Left renal pelvis (tissue), 4 donors: ENCODE measurements around the gene TMEM239. TPM values are rescaled to one million over a fixed set of nuclear protein-coding genes. Genes with fewer than 3 reads are reported as not detected.
"Not testable (repeated sequence)": the region's sequence is repeated elsewhere in the genome, so short reads cannot be mapped to it uniquely, and the experiment has no call there.

Source experiments
- DNase-seq, 4 donors: peaks; one replicate each; pipeline ENCODE4 v3.0.0-alpha.2; 2013; ENCODE audit warnings: low read depth in 4 of 4, low spot score in 3 of 4
- polyA plus RNA-seq, 4 donors: library from polyadenylated mRNA; unstranded; fragments of 120-200 nt; gene quantifications; one replicate each; pipeline ENCODE4 v1.2.1, GENCODE V29; 2013; ENCODE audit not compliant: insufficient read length in 4 of 4

The TMEM239 gene
- polyA plus RNA-seq, result under 1 TPM in 1 of 4 donors, not detected in 3; 0.09 TPM

DNA sequence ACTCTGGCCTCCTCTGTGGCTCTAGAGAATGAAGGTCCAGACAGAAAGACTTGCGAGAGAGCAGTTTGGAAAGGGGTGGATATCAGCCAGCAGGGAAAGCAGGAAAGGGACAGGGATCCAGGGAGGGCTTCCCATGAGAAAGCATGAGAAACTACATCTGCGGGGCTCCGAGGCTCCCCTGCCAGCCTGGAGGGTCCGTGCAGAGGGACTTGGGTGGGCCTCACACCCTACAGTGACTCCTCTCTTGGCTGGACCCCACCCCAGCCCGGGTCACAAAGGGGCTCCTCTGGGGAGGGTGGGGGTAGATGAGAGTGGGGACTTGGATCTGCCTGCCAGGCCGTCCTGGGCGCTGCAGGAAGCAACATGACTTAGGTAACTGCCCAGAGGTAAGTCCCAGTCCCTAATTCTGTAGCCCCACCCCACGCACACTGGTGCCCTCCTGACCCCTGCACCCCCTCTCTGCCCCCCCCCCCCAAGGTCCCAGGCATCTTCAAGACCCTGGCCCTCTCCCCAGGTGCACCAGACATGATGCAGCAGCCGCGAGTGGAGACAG lies at the start of gene TMEM239:
Gene TMEM239, plus strand, starts transcription at position 335 of the 553 bp plus-strand sequence. Its CDS starts 191 bp downstream, at position 526.
- DNase-seq, result no peak

DNA sequence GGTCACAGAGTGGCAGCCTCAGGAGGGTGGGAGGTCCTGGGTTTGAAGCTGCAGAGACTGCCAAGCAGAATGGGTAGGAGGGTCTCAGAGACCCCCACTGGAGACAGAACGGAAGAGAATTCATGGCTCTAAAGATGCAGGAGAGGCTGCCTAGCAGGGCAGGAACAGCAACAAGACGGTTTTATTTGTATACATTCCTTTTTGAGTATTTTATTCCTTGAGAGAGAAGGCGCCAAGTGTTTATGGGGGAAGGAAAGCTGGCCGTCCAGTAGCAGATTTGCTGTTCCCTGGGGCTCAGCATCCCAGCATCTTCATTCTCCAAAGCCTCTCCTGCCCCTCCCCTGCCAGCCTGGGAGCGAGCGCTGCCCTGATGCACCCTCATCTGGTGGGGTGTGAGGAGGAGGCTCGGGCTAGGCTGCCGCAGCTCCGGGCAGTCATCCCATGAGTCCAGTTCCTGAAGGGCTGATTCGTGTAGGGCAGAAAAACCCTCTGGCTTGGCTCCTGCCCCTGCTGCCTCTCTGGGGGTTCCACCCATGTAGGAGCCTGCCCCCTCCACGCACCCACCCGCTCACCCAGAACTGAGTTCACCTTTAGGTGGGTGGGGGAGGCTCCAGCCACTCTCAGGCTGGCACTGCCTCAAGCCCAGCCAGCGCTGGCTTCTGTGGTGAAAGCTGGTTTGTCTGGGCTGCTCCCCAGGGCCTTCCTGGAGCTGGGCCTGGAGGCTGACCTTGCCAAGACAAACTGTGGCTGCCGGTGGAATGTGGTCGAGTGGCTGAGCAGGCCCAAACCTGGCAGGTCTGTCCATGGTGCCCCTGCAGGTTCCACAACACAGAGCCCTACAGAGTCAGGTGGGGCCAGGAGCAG lies 48.2 kb upstream of the TMEM239 start:
- DNase-seq, result no peak

DNA sequence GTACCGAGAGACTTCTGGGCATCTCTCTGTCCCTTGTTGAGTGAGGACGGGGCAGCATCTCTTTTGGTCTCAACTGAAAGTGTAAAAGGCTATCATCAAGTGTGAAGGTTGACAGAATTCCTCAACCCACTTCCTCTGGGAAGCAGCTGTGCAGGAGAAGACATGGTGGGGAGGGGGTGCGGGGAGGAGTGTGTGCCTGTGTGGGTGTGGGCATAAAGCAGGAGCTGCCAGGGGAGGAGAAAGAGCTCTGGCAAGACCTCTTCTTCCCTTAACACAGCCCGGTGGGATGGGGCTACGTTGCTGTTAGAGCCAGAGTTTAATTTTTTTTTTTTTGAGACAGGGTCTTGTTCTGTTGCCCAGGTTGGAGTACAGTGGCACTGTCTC lies 47.5 kb upstream of the TMEM239 start:
- DNase-seq, result no peak

DNA sequence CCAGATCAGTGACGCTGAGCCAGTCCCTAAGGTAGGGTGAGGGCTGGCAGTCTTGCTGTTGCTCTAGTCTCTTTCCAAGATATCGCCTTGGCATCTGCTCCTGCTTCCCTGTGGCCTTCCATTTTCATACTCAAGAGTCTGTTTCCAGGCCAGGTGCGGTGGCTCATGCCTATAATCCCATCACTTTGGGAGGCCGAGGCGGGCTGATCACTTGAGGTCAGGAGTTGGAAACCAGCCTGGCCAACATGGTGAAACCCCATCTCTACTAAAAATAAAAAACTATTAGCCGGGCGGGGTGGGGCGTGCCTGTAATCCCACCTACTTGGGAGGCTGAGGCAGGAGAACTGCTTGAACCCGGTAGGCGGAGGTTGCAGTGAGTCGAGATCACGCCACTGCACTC lies 46.1 kb upstream of the TMEM239 start:
- not testable (repeated sequence) for DNase-seq

DNA sequence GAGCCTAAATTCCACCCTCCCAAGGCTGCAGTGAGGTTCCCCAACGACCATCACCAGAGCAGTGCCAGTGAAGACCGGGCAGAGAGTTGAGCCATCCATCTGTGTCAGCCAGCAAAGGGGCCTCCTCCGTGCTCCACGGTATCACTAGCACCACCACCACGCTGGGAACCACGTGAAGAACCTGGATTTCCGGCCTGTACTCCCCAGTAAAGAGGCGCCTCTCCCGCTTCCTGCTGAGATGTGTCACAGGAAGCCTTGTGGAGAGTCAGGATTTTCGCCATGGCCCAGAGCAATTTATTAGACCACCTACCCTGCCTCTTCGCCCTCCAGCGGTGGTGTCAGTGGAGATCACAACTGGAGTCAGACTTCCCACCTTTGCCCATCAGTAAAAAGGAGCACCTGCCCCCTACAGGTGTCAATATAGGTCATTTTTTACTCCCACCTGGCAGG lies 44.5 kb upstream of the TMEM239 start:
- no peak for DNase-seq

DNA sequence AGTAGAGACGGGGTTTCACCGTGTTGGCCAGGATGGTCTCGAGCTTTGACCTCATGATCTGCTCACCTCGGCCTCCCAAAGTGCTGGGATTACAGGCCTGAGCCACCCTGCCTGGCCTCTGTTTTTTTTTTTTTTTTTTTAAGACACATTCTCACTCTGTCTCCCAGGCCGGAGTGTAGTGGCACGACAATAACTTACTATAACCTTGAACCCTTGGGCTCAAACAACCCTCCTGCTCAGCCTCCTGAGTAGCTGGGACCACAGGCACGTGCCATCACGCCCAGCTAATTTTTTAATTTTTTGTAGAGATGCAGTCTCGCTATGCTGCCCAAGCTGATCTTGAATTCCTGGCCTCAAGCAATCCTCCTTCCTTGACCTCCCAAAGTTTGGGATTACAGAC lies 42.4 kb upstream of the TMEM239 start:
- DNase-seq, result no peak

DNA sequence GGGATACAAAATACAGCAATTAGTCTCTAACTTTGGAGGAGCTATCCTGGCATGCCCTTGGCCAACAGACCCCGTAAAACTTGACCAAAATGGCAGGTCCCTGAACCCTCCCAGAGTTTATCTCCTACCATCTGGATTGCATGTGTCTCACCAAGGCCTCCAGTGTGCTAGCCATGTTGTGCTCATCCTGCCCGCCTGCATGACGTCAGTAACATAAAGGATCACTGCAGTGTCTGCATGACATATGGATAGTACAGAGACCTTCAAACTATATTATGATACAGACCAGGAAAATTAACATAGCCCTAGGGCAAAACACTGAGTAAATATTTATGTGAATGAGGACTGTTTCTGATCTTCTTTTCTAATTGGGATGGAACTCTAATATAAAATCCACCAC lies 41.0 kb upstream of the TMEM239 start:
- no peak for DNase-seq

DNA sequence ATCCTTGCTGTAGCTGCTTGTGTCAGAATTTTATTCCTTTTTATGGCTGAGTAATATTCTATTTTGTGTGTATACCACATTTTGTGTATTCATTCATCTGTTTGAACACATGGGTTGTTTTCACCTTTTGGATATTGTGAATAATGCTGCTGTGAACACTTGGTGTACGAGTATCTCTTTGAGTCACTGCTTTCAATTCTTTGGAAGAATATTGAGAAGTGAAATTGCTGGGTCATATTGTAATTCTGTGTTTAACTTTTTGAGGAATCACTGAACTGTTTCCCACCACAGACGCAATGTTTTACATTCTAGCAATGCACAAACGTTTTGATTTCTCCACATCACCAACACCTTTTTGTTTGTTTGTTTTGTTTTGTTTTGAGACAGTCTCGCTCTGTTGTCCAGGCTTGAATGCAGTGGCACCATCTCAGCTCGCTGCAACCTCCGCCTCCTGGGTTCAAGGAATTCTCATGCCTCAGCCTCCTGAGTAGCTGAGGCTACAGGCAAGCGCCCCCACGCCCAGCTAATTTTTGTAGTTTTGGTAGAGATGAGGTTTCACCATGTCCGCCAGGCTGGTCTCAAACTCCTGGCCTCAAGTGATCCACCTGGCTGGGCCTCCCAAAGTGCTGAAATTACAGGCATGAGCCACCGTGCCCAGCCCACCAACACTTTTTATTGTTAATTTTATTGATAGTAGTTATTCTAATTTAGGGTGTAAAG lies 37.4 kb upstream of the TMEM239 start:
- no peak for DNase-seq

DNA sequence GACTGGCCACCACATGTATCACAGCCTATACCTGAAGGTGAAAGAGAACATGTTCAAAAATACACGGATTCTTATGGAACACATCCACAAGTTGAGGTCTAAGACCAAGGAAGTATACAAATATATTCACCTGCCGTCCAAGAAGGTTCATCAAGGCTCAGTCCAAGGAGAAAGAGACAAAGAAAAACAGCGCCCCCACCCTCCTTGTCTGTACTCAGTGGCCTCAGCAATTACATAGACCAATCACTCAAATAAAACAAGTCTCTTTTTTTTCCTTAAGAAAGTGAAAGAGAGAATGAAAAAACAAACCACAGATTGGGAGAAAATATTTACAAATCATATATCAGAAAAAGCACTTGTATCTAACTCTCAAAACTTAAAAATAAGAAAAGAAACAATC lies 35.2 kb upstream of the TMEM239 start:
- DNase-seq, result no peak

DNA sequence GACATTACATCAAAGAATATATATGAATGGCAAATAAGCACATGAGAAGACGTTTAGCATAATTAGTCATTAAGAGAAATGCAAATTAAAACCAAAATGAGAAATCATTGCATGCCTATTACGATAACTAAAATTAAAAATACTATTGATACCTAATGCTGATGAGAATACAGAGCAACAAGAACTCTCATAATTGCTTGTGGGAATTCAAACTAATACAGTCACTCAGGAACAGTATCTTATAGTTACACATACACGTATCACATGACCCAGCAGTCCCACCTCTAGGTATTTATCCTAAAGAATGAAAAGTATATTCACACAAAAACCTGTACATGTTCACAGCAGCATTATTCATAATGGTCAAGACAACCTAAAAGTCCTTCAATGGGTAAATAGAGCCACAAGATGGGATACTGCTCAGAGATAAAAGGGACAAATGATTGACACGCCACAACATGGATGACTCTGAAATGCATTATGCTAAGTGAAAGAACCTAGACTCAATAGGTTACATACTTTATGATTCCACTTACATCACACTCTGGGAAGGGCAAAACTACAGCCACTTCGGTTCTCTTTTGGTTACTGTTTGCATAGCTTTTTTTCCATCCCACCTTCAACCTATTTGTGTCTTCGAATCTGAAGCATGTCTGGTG lies 32.1 kb upstream of the TMEM239 start:
- DNase-seq, result no peak

DNA sequence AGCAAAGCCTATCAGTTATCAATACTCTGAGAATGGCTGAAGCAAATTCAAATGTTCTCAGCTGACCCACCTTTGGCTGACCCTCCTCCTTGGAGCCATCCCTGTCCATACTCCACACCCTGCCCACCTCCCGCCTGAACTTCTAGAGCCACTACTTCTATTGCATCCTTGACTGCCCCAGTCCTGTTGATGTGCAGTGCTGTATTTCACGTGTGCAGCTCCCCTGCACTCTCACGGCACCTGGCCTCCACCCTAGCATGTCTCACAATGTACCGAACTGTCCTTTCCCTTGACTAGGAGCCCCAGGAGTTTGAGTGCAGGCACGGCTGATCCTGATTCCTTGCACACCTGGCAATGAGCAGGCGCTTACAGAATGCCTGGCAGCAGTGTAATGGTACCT lies 22.7 kb upstream of the TMEM239 start:
- DNase-seq, result no peak

DNA sequence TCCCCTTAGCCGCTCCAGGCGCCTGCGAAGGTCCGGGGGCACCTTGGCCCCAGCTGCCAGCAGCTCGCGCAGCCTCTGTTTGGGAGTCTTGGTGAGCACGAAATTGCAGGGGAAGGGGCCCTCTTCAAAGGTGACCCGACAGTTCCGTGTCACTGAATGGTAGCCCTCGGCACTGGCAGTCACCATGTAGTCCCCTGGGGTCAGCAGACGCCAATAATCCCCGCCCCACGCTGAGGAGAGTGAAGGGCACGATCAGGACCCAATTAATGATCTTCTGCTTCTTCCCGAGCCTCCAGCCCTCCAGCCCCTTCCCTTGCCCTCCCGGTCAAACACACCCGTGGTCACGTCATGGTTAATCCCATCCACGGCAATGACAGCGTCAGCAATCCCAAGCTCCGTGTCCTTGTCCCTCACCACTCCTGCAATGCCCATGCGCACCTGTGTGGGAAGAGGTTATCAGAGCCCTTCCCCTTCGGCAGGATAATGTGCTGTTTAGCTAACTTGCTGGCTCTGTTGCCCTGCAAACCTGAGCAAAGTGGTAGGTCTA lies 21.9 kb upstream of the TMEM239 start:
- no peak for DNase-seq

DNA sequence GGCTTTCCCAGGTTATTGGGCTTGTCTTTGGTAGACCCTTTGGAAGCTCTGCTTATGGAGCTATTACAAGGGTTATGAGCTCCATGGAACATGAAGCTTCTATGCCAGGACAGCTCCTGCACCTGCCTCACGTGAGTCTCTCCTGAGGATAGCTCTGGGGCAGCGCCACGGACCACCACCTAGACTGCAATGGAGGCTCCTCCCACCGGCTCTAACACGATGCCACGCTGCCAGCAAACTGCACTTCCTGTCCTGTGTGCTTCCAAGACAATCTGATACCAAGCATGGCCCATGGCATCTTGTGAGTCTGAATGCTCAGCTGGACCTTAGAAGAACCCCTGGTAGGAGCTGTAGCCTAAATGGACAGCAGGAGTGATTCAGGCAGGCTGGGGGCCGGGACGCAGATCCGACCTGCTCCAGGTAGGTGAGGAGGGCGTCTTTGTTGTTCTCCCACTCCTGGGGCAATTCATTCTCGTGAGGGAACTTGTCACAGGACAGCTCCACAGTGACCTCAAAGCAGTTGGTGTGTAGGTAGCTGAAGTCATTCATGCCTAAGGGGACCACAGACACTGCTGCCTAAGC lies 21.2 kb upstream of the TMEM239 start:
- DNase-seq, result no peak

DNA sequence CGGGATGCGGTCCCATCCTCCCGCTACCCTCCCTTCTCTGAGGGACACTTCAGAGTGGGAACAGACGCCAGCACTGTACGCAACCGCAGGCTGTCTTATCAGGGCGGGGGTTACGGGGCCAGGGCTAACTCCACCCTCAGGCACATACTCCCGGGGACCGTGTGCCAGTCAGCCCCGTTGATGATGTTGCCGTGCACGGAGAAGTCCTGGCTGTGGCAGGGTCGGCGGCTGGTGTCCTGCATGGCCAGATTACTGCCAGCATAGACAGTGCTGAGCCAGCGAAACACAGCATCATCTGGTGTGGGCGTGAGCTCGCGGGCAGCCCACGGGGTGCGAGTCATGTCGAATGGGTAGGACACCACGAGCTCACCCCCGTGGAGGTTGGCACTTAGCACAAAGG lies 20.7 kb upstream of the TMEM239 start:
- DNase-seq, result no peak

DNA sequence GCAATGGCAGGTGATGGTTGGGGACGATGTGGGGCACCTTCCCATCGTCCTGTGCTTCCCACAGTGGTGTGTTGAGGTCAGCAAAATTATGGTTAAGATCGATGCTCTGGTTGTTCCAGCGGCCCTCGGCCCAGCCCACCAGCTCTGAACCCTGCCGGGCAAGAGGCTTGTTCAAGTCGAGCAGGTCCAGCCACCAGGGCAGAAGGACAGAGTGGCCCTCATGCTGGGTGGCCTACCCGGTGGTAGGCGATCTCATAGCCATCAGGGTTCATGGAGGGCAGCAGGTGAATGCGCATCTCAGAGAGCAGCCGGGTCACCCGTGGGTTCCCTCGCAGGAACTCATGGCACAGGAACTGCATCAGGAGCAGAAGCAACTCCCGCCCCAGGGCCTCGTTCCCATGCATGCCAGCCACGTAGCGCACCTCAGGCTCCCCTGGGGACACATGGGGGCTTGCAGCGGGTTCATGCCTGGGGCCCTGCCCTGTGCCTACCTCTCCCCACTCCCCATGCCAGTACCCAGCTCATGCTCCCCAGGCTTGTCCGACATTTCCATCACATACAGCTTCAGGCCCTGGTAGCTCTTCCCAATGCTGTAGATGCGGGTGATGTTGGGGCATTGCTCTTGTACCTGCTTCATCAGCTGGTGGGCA lies 20.0 kb upstream of the TMEM239 start:
- DNase-seq, result no peak

DNA sequence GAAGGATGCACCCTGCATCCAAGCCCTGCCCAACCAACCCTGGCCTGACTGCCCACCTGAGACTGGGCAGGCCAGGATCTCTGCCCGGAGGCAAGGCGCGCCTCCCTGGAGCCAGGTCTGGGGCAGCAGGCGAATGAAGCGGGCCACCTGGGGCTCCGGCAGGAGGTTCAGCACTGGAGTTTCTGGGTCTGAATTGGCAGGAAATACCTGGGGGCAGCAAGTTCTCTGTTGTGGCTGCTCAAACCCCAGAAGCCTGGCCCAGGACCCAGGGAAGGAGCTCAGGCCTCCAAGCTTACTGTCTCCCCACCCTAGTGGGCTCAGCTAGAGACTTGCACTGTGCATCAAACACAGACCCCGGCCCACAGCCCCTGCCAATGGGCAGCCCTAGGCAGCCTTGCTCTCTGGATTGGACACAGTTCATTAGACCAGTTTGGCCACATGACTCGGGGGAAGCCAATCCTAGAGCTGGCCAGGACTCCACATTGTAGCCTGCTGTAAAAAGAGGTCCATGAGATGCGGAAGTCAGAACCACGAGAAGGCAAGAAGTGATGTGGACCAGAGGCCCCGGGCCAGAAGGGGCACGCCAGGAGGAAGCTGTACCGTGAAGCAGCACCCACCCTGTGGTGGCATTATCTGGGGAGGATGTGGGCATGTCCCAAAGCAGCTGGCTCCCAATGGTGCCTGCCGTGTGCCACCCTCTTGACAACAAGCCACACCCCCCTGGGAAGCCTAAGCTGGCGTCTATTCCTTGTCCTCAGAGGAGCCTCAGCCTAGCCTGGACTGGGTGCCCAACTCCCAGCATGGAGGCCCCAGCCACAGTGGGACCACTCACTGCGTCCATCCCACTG lies 18.8 kb upstream of the TMEM239 start:
- no peak for DNase-seq

DNA sequence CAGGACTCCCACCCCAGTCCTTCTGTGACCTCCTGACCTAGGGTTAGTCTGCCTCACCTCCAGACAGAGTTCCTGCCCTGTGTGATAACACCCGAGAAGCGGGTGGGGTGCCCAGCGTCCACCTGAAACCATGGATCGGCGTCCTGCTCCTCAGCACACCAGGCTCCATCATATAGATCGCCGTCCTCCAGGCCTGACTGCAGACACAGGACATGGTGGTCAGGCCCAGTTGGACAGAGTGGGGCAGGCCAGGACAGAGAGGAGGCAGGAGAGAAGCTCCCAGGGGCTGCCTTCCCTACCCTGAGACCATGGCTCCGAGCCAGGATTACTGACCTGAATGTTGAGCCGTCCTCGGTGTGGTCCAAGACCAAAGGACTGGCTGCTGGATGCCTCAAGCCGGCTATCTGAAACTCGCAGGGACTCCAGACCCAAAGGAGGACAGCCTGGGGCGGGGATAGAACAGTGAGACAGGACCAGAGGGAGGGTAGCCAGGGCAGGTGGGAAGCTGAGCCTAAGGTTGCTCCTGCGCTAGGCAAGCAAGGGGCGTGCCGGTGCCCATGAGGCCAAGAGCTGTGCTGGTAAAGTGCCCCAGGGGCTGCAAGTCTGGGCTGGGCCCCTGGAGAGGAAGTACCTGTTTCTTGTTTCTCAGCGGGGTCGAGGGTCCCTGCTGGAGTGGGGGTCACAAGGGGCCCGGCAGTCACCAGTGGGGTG lies 17.9 kb upstream of the TMEM239 start:
- no peak for DNase-seq

DNA sequence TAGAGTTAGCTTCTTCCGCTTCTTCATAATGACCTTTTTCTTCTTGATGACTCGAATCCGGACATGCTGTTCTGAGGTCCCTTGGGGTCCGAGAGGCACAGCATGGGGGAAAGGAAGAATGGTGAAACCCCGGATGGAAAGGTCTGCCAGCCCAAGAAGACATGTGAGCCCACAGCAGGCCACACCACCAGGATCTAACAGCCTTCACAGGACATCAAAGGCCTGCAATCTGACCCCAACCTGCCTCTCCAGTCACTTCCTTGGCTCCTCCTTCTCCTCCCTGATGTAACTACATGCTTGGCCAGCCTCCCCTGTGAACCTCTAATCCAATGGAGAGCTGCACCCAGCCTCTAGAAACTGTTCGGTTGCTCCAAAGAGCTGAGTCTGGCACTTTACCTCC lies 17.4 kb upstream of the TMEM239 start:
- DNase-seq, result no peak
